ENCODE data around the gene TEKT5. TPM values are rescaled to one million over a fixed set of nuclear protein-coding genes. Genes with fewer than 3 reads are reported as not detected.

The TEKT5 gene
- total RNA-seq, 1 experiment from 2014 or later = not detected

- DNase-seq (ENCODE audit: low read depth, low spot score) = no peak
- intact Hi-C loops (cut with micrococcal nuclease; ENCODE audit: unreplicated experiment) = no loop called here
- H3K36me3 ChIP-seq (ENCODE audit: control insufficient read depth, insufficient read depth, low read length) = no peaks in the 10 kb centered on the region
- in situ Hi-C loops (cut with HindIII; ENCODE audit: low pct_unique_long_range_greater_than_20kb, low sequenced_read_pairs) = no loop called here
- no peak overlapping the region for H3K27ac ChIP-seq (ENCODE audit: low read length)
- H3K4me3 ChIP-seq (ENCODE audit: low read depth in 2 of 2, low read length in 2 of 2) = no peak overlapping the region
- POLR2A ChIA-PET = interaction anchor here (0.5 kb wide), 1 partner anchor 76 kb away, joined by 8 read pairs; no protein-coding TSS in a partner anchor
- CTCF ChIA-PET = interaction anchor here (0.6 kb wide), 1 partner anchor 78 kb away, joined by 5 read pairs; no protein-coding TSS in a partner anchor
- peak; percentile 25; the same call in 1 of the 2 replicates for ATAC-seq
- TF ChIP-seq CTCF (IDR thresholded peaks at IDR 0.05) (no peak), REST (IDR thresholded peaks at IDR 0.05; ENCODE audit: insufficient read depth in 1 of 2, low read depth in 2 of 2, low read length in 1 of 2) (no peak), SIN3A (IDR thresholded peaks at IDR 0.05; ENCODE audit: borderline replicate concordance, insufficient read depth, low read depth, low read length) (no peak), POLR2AphosphoS5 (IDR thresholded peaks at IDR 0.05; ENCODE audit: low read depth, low read length) (no peak), TCF7L2 (IDR thresholded peaks at IDR 0.05; ENCODE audit: low read depth, low read length) (no peak)
- no peaks in the 10 kb centered on the region for H3K4me1 ChIP-seq (ENCODE audit: control insufficient read depth, insufficient read depth, low read length)
- no peaks in the 10 kb centered on the region for H3K9me3 ChIP-seq (ENCODE audit: control insufficient read depth, insufficient read depth, low read depth, low read length)
- BruUV-seq (replicated peaks) = no TSS peak
- 0 out of 2 replicates have a peak, but pooled peaks cover 3% of the 10 kb centered on the region for H3K27me3 ChIP-seq (ENCODE audit: control insufficient read depth, insufficient read depth, low read length)
These were observed 93.8 kb downstream of the TEKT5 start for GRCh38 chr16:10600782-10601443.

- POLR2A ChIA-PET = no interaction called here
- no peaks in the 10 kb centered on the region for H3K36me3 ChIP-seq (ENCODE audit: control insufficient read depth, insufficient read depth, low read length)
- no peaks in the 10 kb centered on the region for H3K4me1 ChIP-seq (ENCODE audit: control insufficient read depth, insufficient read depth, low read length)
- no peak overlapping the region for H3K27ac ChIP-seq (ENCODE audit: low read length)
- DNase-seq (ENCODE audit: low read depth, low spot score) = no peak
- in situ Hi-C loops (cut with HindIII; ENCODE audit: low pct_unique_long_range_greater_than_20kb, low sequenced_read_pairs) (no loop called here), intact Hi-C loops (cut with micrococcal nuclease; ENCODE audit: unreplicated experiment) (no loop called here)
- TF ChIP-seq TCF7L2 (IDR thresholded peaks at IDR 0.05; ENCODE audit: low read depth, low read length) (no peak), REST (IDR thresholded peaks at IDR 0.05; ENCODE audit: insufficient read depth in 1 of 2, low read depth in 2 of 2, low read length in 1 of 2) (no peak), POLR2AphosphoS5 (IDR thresholded peaks at IDR 0.05; ENCODE audit: low read depth, low read length) (no peak), SIN3A (IDR thresholded peaks at IDR 0.05; ENCODE audit: borderline replicate concordance, insufficient read depth, low read depth, low read length) (no peak), CTCF (IDR thresholded peaks at IDR 0.05) (no peak)
- BruUV-seq (replicated peaks) = no TSS peak
- ATAC-seq = no peak
- H3K27me3 ChIP-seq (ENCODE audit: control insufficient read depth, insufficient read depth, low read length) = 0 out of 2 replicates have a peak, but pooled peaks cover 3% of the 10 kb centered on the region
- CTCF ChIA-PET = no interaction called here
- no peak overlapping the region for H3K4me3 ChIP-seq (ENCODE audit: low read depth in 2 of 2, low read length in 2 of 2)
- H3K9me3 ChIP-seq (ENCODE audit: control insufficient read depth, insufficient read depth, low read depth, low read length) = no peaks in the 10 kb centered on the region
These were observed 95.1 kb downstream of the TEKT5 start for GRCh38 chr16:10599626-10600025.
